ENCODE measurements around the gene MEI1. TPM values are rescaled to one million over a fixed set of nuclear protein-coding genes. Genes with fewer than 3 reads are reported as not detected.

The MEI1 gene
- total RNA-seq, 2 experiments from 2014 or later, result 2.3 to 14.6 TPM

DNA sequence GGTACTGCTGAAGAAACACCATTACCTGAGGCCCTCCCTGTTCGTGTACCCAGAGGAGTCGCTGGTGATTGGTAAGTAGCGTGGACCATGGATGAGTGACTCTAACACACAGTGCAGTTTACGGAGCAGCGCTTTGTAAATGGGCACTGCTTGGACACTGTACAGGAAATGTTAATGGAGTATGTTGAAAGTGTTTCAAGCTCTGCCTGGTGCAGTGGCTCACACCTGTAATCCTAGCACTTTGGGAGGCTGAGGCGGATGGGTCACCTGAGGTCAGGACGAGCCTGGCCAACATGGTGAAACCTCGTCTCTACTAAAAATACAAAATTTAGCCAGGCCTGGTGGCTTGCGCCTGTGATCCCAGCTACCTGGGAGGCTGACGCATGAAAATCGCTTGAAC lies 48.5 kb upstream of the MEI1 start:
- no peak overlapping the region for H3K4me3 ChIP-seq (ENCODE audit: low read depth, low read length, poor library complexity, severe bottlenecking)
- no peak overlapping the region for H3K4me2 ChIP-seq (ENCODE audit: low read length)
- peaks cover 6% of the 10 kb centered on the region; the same call in 1 of the 2 replicates for H3K79me2 ChIP-seq (ENCODE audit: insufficient read depth, low read depth, low read length)
- H3K27ac ChIP-seq (ENCODE audit: low read depth, low read length, poor library complexity, severe bottlenecking), result no peak overlapping the region
- peaks cover 98% of the 10 kb centered on the region for H3K36me3 ChIP-seq (ENCODE audit: insufficient read depth, low read length)
- no peak overlapping the region for H2AFZ ChIP-seq (ENCODE audit: low read length)
- intact Hi-C loops (cut with micrococcal nuclease; ENCODE audit: unreplicated experiment), result no loop called here
- BruUV-seq (replicated peaks), result no TSS peak
- CTCF ChIA-PET (ENCODE audit: unreplicated experiment), result no interaction called here
- H4K20me1 ChIP-seq (ENCODE audit: insufficient read depth, low read length), result 0 out of 2 replicates have a peak, but pooled peaks cover 4% of the 10 kb centered on the region
- TF ChIP-seq, protein P1, sequence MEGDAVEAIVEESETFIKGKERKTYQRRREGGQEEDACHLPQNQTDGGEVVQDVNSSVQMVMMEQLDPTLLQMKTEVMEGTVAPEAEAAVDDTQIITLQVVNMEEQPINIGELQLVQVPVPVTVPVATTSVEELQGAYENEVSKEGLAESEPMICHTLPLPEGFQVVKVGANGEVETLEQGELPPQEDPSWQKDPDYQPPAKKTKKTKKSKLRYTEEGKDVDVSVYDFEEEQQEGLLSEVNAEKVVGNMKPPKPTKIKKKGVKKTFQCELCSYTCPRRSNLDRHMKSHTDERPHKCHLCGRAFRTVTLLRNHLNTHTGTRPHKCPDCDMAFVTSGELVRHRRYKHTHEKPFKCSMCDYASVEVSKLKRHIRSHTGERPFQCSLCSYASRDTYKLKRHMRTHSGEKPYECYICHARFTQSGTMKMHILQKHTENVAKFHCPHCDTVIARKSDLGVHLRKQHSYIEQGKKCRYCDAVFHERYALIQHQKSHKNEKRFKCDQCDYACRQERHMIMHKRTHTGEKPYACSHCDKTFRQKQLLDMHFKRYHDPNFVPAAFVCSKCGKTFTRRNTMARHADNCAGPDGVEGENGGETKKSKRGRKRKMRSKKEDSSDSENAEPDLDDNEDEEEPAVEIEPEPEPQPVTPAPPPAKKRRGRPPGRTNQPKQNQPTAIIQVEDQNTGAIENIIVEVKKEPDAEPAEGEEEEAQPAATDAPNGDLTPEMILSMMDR (conservative IDR thresholded peaks at IDR 0.05; ENCODE audit: low read length), result no peak
- TF ChIP-seq EZH2phosphoT487 (IDR thresholded peaks at IDR 0.05; ENCODE audit: borderline replicate concordance, low read depth, low read length), result no peak
- H3K4me1 ChIP-seq (ENCODE audit: insufficient read depth, low read length, poor library complexity, severe bottlenecking), result no peaks in the 10 kb centered on the region
- DNase-seq (ENCODE audit: low spot score), result no peak
- no peaks in the 10 kb centered on the region for H3K9me3 ChIP-seq (ENCODE audit: low read length)
- POLR2A ChIA-PET, result interaction anchor here (0.6 kb wide), 1 partner anchor 715 kb away, joined by 5 read pairs; no protein-coding TSS in a partner anchor
- no peaks in the 10 kb centered on the region for H3K9me2 ChIP-seq (ENCODE audit: insufficient read depth, low read length)

DNA sequence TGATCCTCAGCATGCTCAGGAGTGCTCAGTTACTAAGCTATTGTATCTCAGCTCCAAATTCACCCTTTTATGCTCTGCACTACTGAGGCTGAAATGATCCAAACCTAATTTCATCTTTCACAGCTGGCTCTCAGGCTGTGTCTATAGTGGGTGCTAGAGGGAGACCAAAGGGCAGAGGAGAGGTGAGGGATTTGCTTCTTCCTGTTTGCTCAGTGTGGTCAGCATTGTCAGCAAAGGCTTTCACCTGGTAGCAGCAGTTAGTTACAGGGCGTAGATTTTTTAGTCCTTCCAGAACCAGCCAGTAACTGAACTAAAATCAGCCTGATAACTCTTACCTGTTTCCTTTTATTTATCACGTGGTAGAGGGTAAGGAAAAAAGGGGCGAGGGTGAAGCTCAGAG lies 45.0 kb upstream of the MEI1 start:
- TF ChIP-seq, protein P1 (conservative IDR thresholded peaks at IDR 0.05; ENCODE audit: low read length), result no peak
- CTCF ChIA-PET (ENCODE audit: unreplicated experiment), result interaction anchor here (0.6 kb wide), 1 partner anchor 13 kb away, joined by 3 read pairs; no protein-coding TSS in a partner anchor
- no TSS peak for BruUV-seq (replicated peaks)
- H2AFZ ChIP-seq (ENCODE audit: low read length), result no peak overlapping the region
- H3K4me1 ChIP-seq (ENCODE audit: insufficient read depth, low read length, poor library complexity, severe bottlenecking), result no peaks in the 10 kb centered on the region
- H3K9me2 ChIP-seq (ENCODE audit: insufficient read depth, low read length), result no peaks in the 10 kb centered on the region
- no peak for DNase-seq (ENCODE audit: low spot score)
- no peaks in the 10 kb centered on the region for H3K9me3 ChIP-seq (ENCODE audit: low read length)
- no peak overlapping the region for H3K4me2 ChIP-seq (ENCODE audit: low read length)
- no peak overlapping the region for H3K4me3 ChIP-seq (ENCODE audit: low read depth, low read length, poor library complexity, severe bottlenecking)
- 0 out of 2 replicates have a peak, but pooled peaks cover 4% of the 10 kb centered on the region for H4K20me1 ChIP-seq (ENCODE audit: insufficient read depth, low read length)
- peaks cover 98% of the 10 kb centered on the region for H3K36me3 ChIP-seq (ENCODE audit: insufficient read depth, low read length)
- H3K79me2 ChIP-seq (ENCODE audit: insufficient read depth, low read depth, low read length), result peaks cover 3% of the 10 kb centered on the region; the same call in 1 of the 2 replicates
- POLR2A ChIA-PET, result no interaction called here
- no peak overlapping the region for H3K27ac ChIP-seq (ENCODE audit: low read depth, low read length, poor library complexity, severe bottlenecking)
- intact Hi-C loops (cut with micrococcal nuclease; ENCODE audit: unreplicated experiment), result no loop called here

DNA sequence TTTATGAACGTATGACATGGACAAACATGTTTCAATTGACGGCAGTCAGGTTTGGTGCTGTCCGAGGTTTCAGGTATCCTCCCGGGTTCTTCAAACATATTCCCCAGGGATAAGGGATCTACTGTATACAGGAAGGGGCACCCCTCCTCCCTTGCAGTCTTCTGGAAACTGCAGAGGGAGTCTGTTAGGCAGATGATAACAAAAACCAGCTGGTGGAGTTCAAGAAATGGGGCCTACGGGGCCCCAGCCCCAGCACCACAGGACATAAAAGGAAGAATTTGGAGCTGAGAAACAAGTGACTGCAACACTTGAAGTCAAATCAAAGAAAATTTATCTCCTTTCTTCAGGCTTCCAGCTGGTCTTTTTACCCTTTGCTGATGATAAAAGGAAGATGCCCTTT lies 42.7 kb upstream of the MEI1 start:
- ChIA-PET CTCF (ENCODE audit: unreplicated experiment) (no interaction called here), POLR2A (no interaction called here)
- H3K27ac ChIP-seq (ENCODE audit: low read depth, low read length, poor library complexity, severe bottlenecking), result no peak overlapping the region
- H3K4me3 ChIP-seq (ENCODE audit: low read depth, low read length, poor library complexity, severe bottlenecking), result no peak overlapping the region
- BruUV-seq (replicated peaks), result no TSS peak
- no peak overlapping the region for H2AFZ ChIP-seq (ENCODE audit: low read length)
- H3K9me2 ChIP-seq (ENCODE audit: insufficient read depth, low read length), result no peaks in the 10 kb centered on the region
- DNase-seq (ENCODE audit: low spot score), result no peak
- no peaks in the 10 kb centered on the region for H3K4me1 ChIP-seq (ENCODE audit: insufficient read depth, low read length, poor library complexity, severe bottlenecking)
- peaks cover 3% of the 10 kb centered on the region; the same call in 1 of the 2 replicates for H3K79me2 ChIP-seq (ENCODE audit: insufficient read depth, low read depth, low read length)
- intact Hi-C loops (cut with micrococcal nuclease; ENCODE audit: unreplicated experiment), result no loop called here
- H3K9me3 ChIP-seq (ENCODE audit: low read length), result no peaks in the 10 kb centered on the region
- H4K20me1 ChIP-seq (ENCODE audit: insufficient read depth, low read length), result 0 out of 2 replicates have a peak, but pooled peaks cover 4% of the 10 kb centered on the region
- peaks cover 99% of the 10 kb centered on the region for H3K36me3 ChIP-seq (ENCODE audit: insufficient read depth, low read length)
- TF ChIP-seq EZH2phosphoT487 (IDR thresholded peaks at IDR 0.05; ENCODE audit: borderline replicate concordance, low read depth, low read length), result no peak
- TF ChIP-seq, protein P1 (conservative IDR thresholded peaks at IDR 0.05; ENCODE audit: low read length), result no peak
- H3K4me2 ChIP-seq (ENCODE audit: low read length), result no peak overlapping the region

All from OCI-LY7 (cell line).